Measurements from ENCODE around the gene STAT5B. TPM values are rescaled to one million over a fixed set of nuclear protein-coding genes. Genes with fewer than 3 reads are reported as not detected.
"Not testable (repeated sequence)": the region's sequence is repeated elsewhere in the genome, so short reads cannot be mapped to it uniquely, and the experiment has no call there.

The STAT5B gene
- total RNA-seq, 4 donors from 2014 or later = 52.7 to 105 (median 57.6) TPM

DNA sequence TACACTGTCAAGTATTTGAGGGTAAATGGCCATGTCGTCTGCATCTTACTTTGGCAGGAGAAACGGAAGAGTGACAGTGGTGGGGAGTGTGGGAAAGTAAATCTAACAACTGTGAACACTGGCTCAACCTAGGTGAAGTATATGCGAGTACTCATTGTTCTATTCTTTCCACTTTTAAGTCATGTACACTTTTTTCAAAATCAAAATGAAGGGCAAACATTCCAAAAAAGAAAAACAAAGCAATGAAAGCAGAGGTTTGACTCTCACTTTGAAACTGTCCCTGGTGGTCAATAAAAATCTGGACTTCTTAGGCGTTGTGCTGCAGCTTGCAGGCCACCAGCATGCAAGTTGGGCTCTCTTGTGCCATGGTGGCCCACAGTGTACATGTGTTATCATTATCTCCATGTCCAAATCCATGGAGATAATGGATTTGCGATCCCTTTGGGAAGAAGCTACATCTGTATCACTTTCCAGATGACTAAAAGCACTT is 32.7 kb downstream of the STAT5B start:
- 79% methylated on average over 5 of the region's 5 CpGs for WGBS
- TF ChIP-seq POLR2AphosphoS5 (IDR thresholded peaks at IDR 0.05) = no peak
- TF ChIP-seq EP300 (IDR thresholded peaks at IDR 0.05) = no peak
- no peak for TF ChIP-seq POLR2A (IDR thresholded peaks at IDR 0.05)
- TF ChIP-seq CTCF (IDR thresholded peaks at IDR 0.05) = no peak
- Histone ChIP-seq H3K27ac (no peak overlapping the region), H3K36me3 (no peaks in the 10 kb centered on the region), H3K4me1 (peaks cover 4% of the 10 kb centered on the region), H3K27me3 (no peaks in the 10 kb centered on the region), H3K9me3 (no peaks in the 10 kb centered on the region), H3K4me3 (no peak overlapping the region)
- no peak for DNase-seq (ENCODE audit: low spot score in 2 of 2)

DNA sequence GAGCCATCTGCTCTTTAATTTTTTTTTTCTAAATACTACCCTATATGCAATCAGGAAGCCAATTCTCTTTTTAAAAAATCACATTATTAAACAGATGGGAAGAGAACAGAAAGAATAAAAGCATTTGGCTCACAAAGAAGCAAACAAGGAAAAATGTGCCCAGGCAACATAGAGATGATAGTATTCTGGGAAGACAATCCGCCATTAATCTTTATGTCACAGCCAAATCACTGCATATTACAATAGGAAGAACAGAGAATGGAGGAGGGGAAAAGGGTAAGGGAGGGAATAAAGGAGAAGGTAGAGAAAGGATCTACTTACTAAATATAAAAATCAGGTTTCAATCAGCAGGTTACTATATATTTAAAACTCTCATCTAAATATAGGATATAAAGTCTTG is 34.3 kb downstream of the STAT5B start:
- Histone ChIP-seq H3K36me3 (no peaks in the 10 kb centered on the region), H3K27ac (no peak overlapping the region), H3K27me3 (no peaks in the 10 kb centered on the region), H3K4me3 (no peak overlapping the region), H3K9me3 (no peaks in the 10 kb centered on the region), H3K4me1 (no peaks in the 10 kb centered on the region)
- no peak for DNase-seq (ENCODE audit: low spot score in 2 of 2)
- 90% methylated on average over 1 of the region's 1 CpG for WGBS
- TF ChIP-seq POLR2AphosphoS5 (IDR thresholded peaks at IDR 0.05) (no peak), EP300 (IDR thresholded peaks at IDR 0.05) (no peak), POLR2A (IDR thresholded peaks at IDR 0.05) (no peak), CTCF (IDR thresholded peaks at IDR 0.05) (no peak)

GRCh38 chr17:42240863-42241262 is 35.3 kb downstream of the STAT5B start:
- not testable (repeated sequence) for H3K27me3 ChIP-seq; DNase-seq (ENCODE audit: low spot score in 2 of 2)
- WGBS = 81% methylated on average over 4 of the region's 4 CpGs

GRCh38 chr17:42240201-42240600 is 36.0 kb downstream of the STAT5B start:
- Histone ChIP-seq H3K27me3 (no peaks in the 10 kb centered on the region), H3K36me3 (no peaks in the 10 kb centered on the region), H3K27ac (no peak overlapping the region), H3K4me1 (no peaks in the 10 kb centered on the region), H3K4me3 (no peak overlapping the region), H3K9me3 (no peaks in the 10 kb centered on the region)
- TF ChIP-seq CTCF (IDR thresholded peaks at IDR 0.05) (no peak), EP300 (IDR thresholded peaks at IDR 0.05) (no peak), POLR2AphosphoS5 (IDR thresholded peaks at IDR 0.05) (no peak), POLR2A (IDR thresholded peaks at IDR 0.05) (no peak)
- no peak for DNase-seq (ENCODE audit: low spot score in 2 of 2)
- 88% methylated on average over 5 of the region's 5 CpGs for whole genome bisulfite sequencing

More at GRCh38 chr17:42240863-42241262, 35.3 kb downstream of the STAT5B start:
- H3K4me3 ChIP-seq, H3K4me1 ChIP-seq, H3K36me3 ChIP-seq, H3K9me3 ChIP-seq, H3K27ac ChIP-seq: not testable (repeated sequence)

- H3K9me3 ChIP-seq; H3K27ac ChIP-seq; H3K4me1 ChIP-seq; DNase-seq (ENCODE audit: low spot score in 2 of 2); H3K36me3 ChIP-seq; H3K27me3 ChIP-seq; H3K4me3 ChIP-seq: not testable (repeated sequence)
- 93% methylated on average over 7 of the region's 7 CpGs for WGBS
These were observed 36.6 kb downstream of the STAT5B start for GRCh38 chr17:42239576-42239975.

GRCh38 chr17:42236760-42237159 is 39.4 kb downstream of the STAT5B start:
- no peaks in the 10 kb centered on the region for H3K27me3 ChIP-seq
- H3K27ac ChIP-seq = no peak overlapping the region
- no peaks in the 10 kb centered on the region for H3K4me1 ChIP-seq
- H3K9me3 ChIP-seq = no peaks in the 10 kb centered on the region
- WGBS = 93% methylated on average over 7 of the region's 7 CpGs
- no peak for DNase-seq (ENCODE audit: low spot score in 2 of 2)
- H3K36me3 ChIP-seq = no peaks in the 10 kb centered on the region
- no peak overlapping the region for H3K4me3 ChIP-seq
- TF ChIP-seq EP300 (IDR thresholded peaks at IDR 0.05) (no peak), POLR2AphosphoS5 (IDR thresholded peaks at IDR 0.05) (no peak), POLR2A (IDR thresholded peaks at IDR 0.05) (no peak), CTCF (IDR thresholded peaks at IDR 0.05) (no peak)

Measured in suprapubic skin (tissue), 4 donors.